GM21737 (cell line): ENCODE results near the gene XRCC5.

Experiments
- ATAC-seq: cut with Tn5 transposase; IDR thresholded peaks from one replicate; pipeline ENCODE4 v1.9.1; 2021; ENCODE audit warnings: mild to moderate bottlenecking, moderate library complexity; ENCODE audit not compliant: unreplicated experiment

XRCC5 gene

DNA sequence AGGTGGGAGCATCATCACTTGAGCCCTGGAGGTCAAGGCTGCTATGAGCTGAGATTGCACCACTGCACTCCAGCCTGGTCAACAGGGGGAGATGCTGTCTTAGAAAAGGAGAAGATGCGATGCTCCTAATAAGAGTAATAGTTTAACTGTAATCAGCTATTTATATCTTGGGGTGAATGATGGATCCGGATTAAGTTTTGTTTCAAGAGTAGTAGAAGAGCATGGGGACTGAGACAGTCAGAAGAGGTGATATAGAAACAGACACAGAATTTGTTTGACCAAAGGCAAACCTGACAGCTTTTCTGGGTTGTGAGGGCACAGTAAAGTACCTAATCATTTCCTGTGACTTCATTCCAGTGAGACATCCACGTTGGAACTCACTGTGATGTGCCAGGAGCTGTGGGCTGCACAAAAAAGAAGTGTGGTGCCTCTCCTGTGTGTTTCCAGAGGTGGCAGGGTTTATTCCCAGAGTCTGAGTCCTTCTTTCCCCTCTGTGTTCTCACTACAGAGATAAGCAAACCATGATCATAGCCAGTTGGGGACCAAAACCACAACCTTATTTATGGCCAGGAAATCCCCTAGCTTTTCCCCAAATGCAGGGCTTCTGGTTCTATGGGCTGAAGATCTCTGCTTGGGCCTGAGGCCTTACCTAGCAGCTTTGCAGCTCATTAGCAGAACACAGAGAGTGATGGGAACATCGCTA is 113.7 kb downstream of the XRCC5 start:
- ATAC-seq, result peak; percentile 54

DNA sequence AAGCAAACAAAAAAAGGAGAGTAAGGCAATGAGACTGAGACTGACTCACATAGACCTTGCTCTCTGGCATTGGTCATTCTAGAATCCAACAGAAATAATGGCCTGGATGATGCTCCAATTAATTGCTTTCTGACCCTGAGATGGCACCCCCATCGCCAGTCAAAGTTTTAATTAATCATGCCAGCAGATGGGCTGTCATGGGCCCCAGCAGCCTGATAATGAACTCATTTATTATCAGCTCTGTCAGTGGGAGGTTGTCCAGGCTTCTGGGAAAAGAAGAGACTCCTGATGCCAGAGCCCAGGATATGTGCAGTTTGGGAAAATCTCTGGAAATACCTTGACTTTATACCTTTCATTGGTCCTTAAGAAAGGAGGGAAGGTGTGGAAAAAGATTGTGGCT is 115.2 kb downstream of the XRCC5 start:
- no peak for ATAC-seq

GRCh38 chr2:216229277-216229914 is 120.2 kb downstream of the XRCC5 start:
- ATAC-seq, result no peak

DNA sequence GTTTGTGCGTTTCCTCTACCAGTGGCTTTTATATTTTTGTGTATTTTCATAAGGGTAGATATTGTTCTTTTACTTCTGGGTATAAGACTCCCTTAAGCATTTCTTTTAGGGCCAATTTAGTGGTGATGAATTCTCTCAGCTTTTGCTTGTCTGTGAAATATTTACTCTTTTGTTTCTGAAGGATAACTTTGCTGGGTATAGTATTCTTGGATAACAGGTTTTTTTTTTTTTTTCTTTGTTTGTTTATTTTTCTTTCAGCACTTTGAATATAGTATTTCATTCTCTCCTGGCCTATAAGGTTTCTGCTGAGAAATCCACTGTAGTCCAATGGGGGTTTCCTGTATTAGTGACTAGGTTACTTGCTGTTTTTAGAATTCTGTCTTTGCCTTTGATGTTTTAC is 122.7 kb downstream of the XRCC5 start:
- no peak for ATAC-seq

DNA sequence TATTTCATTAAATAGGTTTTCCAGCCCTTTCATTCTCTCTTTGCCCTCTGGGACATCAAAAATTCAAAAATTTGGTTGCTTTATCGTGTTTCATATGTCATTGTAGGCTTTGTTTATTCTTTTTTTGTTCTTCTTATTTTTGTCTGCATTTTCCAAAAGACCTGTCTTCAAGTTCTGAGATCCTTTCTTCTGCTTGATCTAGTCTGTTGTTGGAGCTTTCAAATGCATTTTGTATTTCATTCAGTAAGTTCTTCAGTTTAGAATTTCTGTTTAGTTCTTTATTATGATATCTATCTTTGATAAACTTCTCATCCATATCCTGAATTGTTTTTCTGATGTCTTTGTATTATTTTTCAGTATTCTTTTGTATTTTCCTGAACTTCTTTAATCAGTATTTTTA is 123.6 kb downstream of the XRCC5 start:
- ATAC-seq, result no peak

- ATAC-seq, result no peak
Measured at GRCh38 chr2:216233281-216233995, 124.3 kb downstream of the XRCC5 start.

DNA sequence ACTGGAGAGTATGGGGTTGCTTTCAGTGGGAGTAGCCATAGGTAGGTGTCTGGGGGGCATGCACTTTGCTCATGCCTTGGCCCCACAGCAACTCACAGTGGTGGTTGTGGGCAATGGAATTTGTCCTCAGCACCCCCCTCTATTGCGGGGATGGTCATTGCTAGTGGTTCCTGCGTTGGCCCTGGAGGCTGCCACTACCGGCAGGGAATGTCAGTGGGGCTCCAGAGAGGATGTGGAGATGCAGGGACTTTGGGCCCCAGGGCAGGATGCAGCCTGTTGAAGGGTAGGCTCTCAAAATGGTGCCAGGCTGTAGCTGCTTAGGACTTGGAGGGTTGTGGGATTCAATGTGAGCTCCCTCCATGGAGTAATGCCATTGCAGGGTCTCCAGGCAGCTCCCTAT is 125.0 kb downstream of the XRCC5 start:
- no peak for ATAC-seq

DNA sequence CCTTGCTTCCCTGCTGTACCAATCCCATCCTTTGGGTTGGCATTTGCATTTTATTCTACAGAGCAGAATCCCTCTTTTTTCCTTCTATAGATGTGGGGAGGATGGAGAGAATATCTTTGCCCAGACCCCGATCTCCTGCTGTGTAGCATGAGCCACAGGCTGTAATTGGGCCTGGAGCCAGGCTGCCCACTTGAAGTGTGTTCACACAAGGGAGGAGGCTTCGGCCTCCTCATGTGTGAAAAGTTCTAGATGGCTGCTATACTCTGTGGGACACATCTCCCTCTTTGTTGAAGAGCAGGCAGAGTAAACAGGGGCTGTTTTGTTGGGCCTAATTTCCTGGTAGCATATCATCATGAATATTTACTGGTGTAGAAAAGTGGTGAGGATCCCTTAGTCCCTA is 126.3 kb downstream of the XRCC5 start:
- ATAC-seq, result no peak

GRCh38 chr2:216235896-216236295 is 126.7 kb downstream of the XRCC5 start:
- ATAC-seq, result no peak

GRCh38 chr2:216236486-216236885 is 127.3 kb downstream of the XRCC5 start:
- no peak for ATAC-seq

GRCh38 chr2:216242365-216242764 is 133.2 kb downstream of the XRCC5 start:
- no peak for ATAC-seq

GRCh38 chr2:216243026-216243425 is 133.9 kb downstream of the XRCC5 start:
- no peak for ATAC-seq

GRCh38 chr2:216245391-216245975 is 136.3 kb downstream of the XRCC5 start:
- no peak for ATAC-seq

- ATAC-seq, result no peak
Measured at GRCh38 chr2:216246766-216247165, 137.6 kb downstream of the XRCC5 start.
